NB4 (cell line): Measurements from ENCODE around the gene SSBP4.

Experiments
- DNase-seq: peaks from one replicate; pipeline ENCODE4 v3.0.0; 2010; ENCODE audit warnings: low read depth
- H3K4me3 ChIP-seq: one replicate; pipeline ENCODE4 v1.5.1; 2011; ENCODE audit warnings: mild to moderate bottlenecking, low read depth, low read length, moderate library complexity
- MAX ChIP-seq: IDR thresholded peaks from 2 replicates; pipeline ENCODE4 v1.6.1; 2011; ENCODE audit warnings: low read depth, low read length
- MYC ChIP-seq: IDR thresholded peaks from 2 replicates; pipeline ENCODE4 v1.6.1; 2011; ENCODE audit warnings: low read depth, low read length
- POLR2A ChIP-seq: IDR thresholded peaks from 2 replicates; pipeline ENCODE4 v1.6.1; 2011; ENCODE audit warnings: mild to moderate bottlenecking; ENCODE audit not compliant: insufficient read length; ENCODE audit errors: extremely low read depth
- TF ChIP-seq, protein P1 (sequence below): IDR thresholded peaks from one replicate; pipeline ENCODE4 v1.5.1; 2012; ENCODE audit warnings: low read depth, low read length

SSBP4 gene

DNA sequence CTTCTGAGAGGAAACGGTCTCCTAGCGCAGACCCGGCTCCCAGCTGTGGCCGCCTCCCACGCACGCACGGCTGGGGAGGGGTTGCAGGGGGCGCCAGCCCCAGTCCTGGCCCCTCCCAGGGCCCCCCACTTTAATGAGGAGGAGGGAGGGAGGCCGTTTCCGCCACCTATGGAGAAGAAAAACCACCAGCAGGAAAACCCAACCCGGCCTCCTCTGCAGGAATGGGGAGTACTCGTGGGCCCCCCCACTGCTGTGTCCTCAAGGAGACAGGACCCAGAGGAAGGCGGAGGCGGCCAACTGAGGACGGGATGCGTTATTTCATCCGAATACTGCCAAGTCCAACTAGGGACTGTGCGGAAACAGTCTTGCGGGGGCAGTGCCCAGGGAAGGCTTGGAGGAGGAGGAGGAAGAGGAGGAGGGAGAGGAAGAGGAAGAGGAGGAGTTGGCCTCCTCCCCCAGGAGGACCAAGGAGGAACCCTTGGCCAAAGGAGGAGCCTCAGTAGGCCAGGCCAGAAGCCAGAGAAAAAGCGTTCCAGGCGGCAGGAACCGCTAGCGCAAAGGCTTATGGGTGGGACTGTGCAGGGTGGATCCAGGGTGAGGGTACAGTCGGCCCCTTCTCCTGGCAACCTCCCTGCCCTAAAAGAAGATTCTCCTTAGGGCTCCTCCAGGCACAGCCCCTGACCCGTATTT lies 3.9 kb upstream of the SSBP4 start:
- peak; percentile 94 for DNase-seq
- no peak for TF ChIP-seq POLR2A
- TF ChIP-seq MYC = peak; percentile 2; the same call in 1 of the 2 replicates
- TF ChIP-seq, protein P1, sequence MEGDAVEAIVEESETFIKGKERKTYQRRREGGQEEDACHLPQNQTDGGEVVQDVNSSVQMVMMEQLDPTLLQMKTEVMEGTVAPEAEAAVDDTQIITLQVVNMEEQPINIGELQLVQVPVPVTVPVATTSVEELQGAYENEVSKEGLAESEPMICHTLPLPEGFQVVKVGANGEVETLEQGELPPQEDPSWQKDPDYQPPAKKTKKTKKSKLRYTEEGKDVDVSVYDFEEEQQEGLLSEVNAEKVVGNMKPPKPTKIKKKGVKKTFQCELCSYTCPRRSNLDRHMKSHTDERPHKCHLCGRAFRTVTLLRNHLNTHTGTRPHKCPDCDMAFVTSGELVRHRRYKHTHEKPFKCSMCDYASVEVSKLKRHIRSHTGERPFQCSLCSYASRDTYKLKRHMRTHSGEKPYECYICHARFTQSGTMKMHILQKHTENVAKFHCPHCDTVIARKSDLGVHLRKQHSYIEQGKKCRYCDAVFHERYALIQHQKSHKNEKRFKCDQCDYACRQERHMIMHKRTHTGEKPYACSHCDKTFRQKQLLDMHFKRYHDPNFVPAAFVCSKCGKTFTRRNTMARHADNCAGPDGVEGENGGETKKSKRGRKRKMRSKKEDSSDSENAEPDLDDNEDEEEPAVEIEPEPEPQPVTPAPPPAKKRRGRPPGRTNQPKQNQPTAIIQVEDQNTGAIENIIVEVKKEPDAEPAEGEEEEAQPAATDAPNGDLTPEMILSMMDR = no peak
- TF ChIP-seq MAX = no peak
- peak overlapping the region; percentile 25 for H3K4me3 ChIP-seq

DNA sequence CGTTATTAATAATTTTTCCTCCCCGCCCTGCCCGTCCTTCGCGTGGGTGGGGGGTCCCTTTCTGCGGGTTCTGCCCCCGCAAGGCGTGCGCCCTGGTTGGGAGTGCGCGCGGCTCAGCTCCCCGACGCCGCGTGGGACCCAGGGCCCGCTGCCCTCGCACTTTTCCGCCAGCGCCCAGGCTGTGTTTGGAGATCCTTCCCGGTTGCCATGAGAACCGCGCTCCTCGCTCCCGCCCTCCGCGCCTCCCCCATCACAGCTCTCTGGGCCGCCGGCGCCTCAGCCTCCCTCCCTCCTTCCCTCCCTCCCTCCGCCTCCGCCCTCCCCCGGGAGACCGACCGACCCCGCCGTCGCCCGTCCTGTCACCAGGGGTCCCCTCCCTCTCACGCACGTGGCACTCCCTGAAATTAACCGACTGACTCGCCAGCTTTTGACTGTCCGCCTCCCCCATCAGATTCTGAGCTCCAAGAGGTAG lies 2.4 kb upstream of the SSBP4 start:
- TF ChIP-seq MYC (peak; percentile 88), MAX (peak; percentile 95), POLR2A (no peak)
- TF ChIP-seq, protein P1 = no peak
- peak overlapping the region; percentile 21 for H3K4me3 ChIP-seq
- peak; percentile 92 for DNase-seq

GRCh38 chr19:18417250-18418028 lies 1.8 kb upstream of the SSBP4 start:
- H3K4me3 ChIP-seq = peak overlapping the region; percentile 21
- DNase-seq = peak; percentile 92
- TF ChIP-seq POLR2A (peak; percentile 31), MYC (peak; percentile 61), MAX (no peak)

GRCh38 chr19:18418029-18418482 lies 1.1 kb upstream of the SSBP4 start:
- peak; percentile 57 for TF ChIP-seq MAX
- TF ChIP-seq MYC = peak; percentile 4; the same call in 1 of the 2 replicates
- no peak for TF ChIP-seq POLR2A
- no peak for DNase-seq
- H3K4me3 ChIP-seq = no peak overlapping the region

GRCh38 chr19:18418483-18419194 lies 559 bp upstream of the SSBP4 start:
- peak overlapping the region; percentile 28 for H3K4me3 ChIP-seq
- TF ChIP-seq MAX = no peak
- TF ChIP-seq, protein P1 = no peak
- TF ChIP-seq MYC = no peak
- no peak for TF ChIP-seq POLR2A
- peak; percentile 45 for DNase-seq

DNA sequence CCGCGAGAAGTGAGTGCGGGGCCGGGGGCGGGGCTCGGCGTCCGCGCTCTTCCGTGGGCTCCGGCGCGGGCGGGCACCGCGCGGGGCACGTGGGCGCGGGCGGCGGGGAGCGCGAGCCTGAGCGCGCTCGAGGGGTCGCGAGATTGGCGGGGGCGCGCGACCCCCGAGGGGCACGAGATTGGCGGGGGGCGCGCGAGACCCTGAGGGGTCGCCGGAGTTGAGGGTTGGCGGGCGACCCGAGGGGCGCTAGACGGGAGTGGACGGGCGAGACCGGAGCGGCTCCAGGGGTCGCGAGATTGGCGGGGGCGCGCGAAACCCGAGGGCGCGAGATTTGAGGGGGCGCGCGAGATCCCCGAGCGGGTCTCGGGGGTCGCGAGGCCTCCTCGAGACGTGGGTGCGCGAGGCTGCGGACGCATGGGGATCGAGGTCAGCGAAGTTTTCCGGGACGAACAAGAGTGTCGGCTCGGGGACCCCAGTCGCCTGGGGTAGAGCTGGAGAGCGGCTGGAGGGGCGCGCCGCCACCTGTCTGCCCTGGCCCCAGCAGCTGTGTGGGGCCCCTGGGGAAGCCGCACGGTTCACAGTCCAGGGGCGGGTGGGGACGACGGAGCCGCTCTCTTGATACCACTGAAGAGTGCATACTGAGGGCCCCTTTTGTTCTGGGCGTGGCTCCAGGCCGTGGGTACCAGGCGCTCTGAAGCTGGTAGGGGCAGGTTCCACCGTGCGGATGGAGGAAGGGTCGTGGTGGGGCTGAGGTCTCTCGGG lies 682 bp downstream of the SSBP4 start:
- TF ChIP-seq MAX (no peak), POLR2A (no peak), MYC (no peak)
- TF ChIP-seq, protein P1 = no peak
- peak; percentile 55 for DNase-seq
- H3K4me3 ChIP-seq = peak overlapping the region; percentile 44
